Measurements from ENCODE around the gene KRT7. TPM values are rescaled to one million over a fixed set of nuclear protein-coding genes. Genes with fewer than 3 reads are reported as not detected.

Gene KRT7
- total and polyA plus RNA-seq, 2 experiments from 2014 or later = 11.0 to 17.4 TPM

DNA sequence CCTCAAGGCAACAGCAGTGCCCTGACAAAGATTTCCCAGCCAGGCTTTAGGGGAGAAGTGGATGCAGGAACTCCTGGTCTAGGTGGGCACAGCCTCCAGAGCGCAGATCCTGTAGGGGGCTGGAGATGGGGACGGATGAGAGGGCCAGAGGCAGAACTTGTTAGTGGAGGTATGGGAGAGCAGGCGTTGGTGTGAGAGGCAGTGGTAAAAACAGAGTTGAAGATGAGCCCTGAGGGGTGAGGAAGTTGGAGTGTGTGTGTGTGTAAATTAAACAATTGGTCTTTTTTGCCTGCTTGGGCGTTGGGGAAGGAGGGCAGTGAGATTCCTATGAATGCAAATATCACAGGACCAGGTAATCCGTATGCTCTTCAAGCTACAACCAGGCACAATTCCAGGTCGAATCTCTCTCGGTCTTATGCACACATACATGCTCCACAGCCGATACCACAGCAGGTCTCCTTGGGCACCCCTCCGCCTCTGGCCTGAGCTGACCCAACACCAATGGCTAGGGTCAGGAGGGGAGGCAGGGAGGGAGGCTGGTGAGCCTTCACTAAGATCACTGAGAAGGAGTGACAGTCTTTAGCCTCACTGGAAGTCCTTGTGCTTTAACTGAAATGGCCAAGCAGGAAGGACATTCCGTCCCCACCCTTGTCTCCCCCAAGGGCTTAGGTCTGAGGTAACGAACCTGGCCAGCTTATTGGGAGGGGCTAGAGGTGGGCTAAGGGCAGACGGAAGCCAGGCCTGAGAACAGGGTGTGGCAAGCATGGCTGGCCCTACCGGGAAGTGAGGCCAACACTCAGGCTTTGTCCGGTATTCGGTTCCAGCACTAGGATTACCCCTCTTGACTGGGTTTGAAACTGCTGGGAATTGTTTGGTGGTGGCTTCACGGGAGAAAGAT is 1.5 kb upstream of the KRT7 start:
- Histone ChIP-seq H3K9me3 (ENCODE audit: low read depth) (no peaks in the 10 kb centered on the region), H3K4me1 (ENCODE audit: insufficient read depth) (peaks cover 38% of the 10 kb centered on the region), H3K9me2 (ENCODE audit: insufficient read depth) (no peaks in the 10 kb centered on the region), H3F3A (ENCODE audit: insufficient read depth) (peaks cover 5% of the 10 kb centered on the region; the same call in 1 of the 2 replicates), H3K9ac (peak overlapping the region; percentile 69), H3K36me3 (ENCODE audit: low read depth) (no peaks in the 10 kb centered on the region), H3K27me3 (replicated peaks; ENCODE audit: insufficient read depth) (no peaks in the 10 kb centered on the region), H2AFZ (no peak overlapping the region), H3K4me3 (no peak overlapping the region), H3K4me2 (ENCODE audit: unreplicated experiment) (peak overlapping the region; percentile 57), H3K79me2 (ENCODE audit: insufficient read depth) (no peaks in the 10 kb centered on the region), H3K27ac (peak overlapping the region; percentile 89), H4K20me1 (ENCODE audit: insufficient read depth) (no peaks in the 10 kb centered on the region)
- WGBS, 2 experiments (ENCODE audit: low coverage in 1 of 2, low lambda C conversion rate in 2 of 2, missing lambda C conversion rate in 2 of 2) = 78 to 82% methylated on average over 16 of the region's 16 CpGs
- TF ChIP-seq EZH2phosphoT487 (IDR thresholded peaks at IDR 0.05; ENCODE audit: insufficient read depth, low read depth) (no peak), EZH2 (IDR thresholded peaks at IDR 0.05; ENCODE audit: insufficient read depth, poor library complexity, severe bottlenecking) (no peak)
- in situ Hi-C loops (cut with MboI) = no loop called here
- no peak for DNase-seq

DNA sequence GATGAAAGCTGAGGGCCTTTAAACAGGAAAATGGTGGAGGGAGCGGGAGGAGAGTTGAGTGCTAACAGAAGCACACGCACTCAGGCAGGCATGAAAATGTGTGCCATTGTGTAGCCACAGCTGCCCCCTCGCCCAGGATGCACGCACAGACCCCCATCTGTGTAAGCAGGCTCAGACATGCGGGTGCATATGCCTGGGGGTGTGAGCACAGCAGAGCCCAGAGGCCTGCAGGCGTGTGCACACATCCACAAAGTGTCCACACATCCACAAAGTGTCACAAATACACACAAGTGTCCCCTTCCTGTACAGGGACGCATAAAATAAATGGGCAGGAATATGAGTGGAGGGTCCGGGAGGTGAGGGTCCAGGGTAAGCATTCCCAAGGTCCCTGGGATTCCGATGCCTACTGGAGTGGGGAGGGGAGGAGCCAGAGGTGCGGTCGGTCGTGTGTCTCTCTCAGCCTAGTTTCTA is 805 bp upstream of the KRT7 start:
- H2AFZ ChIP-seq = 0 out of 2 replicates have a peak overlapping the region, but pooled peaks have one; percentile 27
- no peak for TF ChIP-seq EZH2 (IDR thresholded peaks at IDR 0.05; ENCODE audit: insufficient read depth, poor library complexity, severe bottlenecking)
- TF ChIP-seq EZH2phosphoT487 (IDR thresholded peaks at IDR 0.05; ENCODE audit: insufficient read depth, low read depth) = no peak
- H3K9me2 ChIP-seq (ENCODE audit: insufficient read depth) = no peaks in the 10 kb centered on the region
- no peaks in the 10 kb centered on the region for H3K27me3 ChIP-seq (replicated peaks; ENCODE audit: insufficient read depth)
- no peaks in the 10 kb centered on the region for H3K79me2 ChIP-seq (ENCODE audit: insufficient read depth)
- in situ Hi-C loops (cut with MboI) = no loop called here
- peaks cover 5% of the 10 kb centered on the region; the same call in 1 of the 2 replicates for H3F3A ChIP-seq (ENCODE audit: insufficient read depth)
- 78 to 79% methylated on average over 11 to 12 of the region's 12 CpGs for WGBS, 2 experiments (ENCODE audit: low coverage in 1 of 2, low lambda C conversion rate in 2 of 2, missing lambda C conversion rate in 2 of 2)
- peaks cover 38% of the 10 kb centered on the region for H3K4me1 ChIP-seq (ENCODE audit: insufficient read depth)
- H3K9ac ChIP-seq = no peak overlapping the region
- no peaks in the 10 kb centered on the region for H3K9me3 ChIP-seq (ENCODE audit: low read depth)
- no peak overlapping the region for H3K4me2 ChIP-seq (ENCODE audit: unreplicated experiment)
- no peak overlapping the region for H3K27ac ChIP-seq
- DNase-seq = no peak
- no peak overlapping the region for H3K4me3 ChIP-seq
- no peaks in the 10 kb centered on the region for H3K36me3 ChIP-seq (ENCODE audit: low read depth)
- no peaks in the 10 kb centered on the region for H4K20me1 ChIP-seq (ENCODE audit: insufficient read depth)

DNA sequence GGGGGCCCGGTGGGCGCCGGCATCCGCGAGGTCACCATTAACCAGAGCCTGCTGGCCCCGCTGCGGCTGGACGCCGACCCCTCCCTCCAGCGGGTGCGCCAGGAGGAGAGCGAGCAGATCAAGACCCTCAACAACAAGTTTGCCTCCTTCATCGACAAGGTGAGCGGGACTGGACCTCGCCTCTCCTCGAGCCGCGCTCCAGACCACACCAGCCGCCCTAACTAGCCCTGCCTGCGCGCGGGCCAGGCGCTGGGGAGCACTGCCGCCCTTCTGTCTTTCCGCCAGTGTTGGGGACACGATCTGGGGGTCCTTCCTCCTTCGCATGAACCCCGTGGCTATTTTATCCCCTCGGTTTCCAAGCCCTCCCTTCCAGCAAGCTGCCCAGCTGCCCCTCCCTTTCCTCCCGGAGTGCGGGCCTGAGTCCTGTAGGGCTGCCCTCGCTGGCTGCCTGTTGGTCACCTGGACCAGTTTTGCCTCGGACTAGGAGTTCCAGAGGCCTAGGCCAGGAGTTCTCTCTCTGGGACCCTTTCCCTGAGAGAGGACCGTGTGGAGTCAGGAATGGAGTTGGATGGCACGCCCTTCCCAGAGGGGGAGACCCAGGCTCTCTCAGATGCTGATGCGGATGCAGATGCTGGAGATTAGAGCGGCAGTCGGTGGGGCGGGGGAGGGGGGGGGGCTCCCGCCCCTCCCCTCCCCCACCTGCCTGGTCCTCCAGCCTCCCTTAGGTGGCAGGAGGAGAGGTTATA is 592 bp downstream of the KRT7 start:
- H2AFZ ChIP-seq = no peak overlapping the region
- in situ Hi-C loops (cut with MboI) = no loop called here
- H3K4me1 ChIP-seq (ENCODE audit: insufficient read depth) = peaks cover 38% of the 10 kb centered on the region
- no peak overlapping the region for H3K9ac ChIP-seq
- H3K4me3 ChIP-seq = no peak overlapping the region
- 66 to 69% methylated on average over 32 to 33 of the region's 40 CpGs for WGBS, 2 experiments (ENCODE audit: low coverage in 1 of 2, low lambda C conversion rate in 2 of 2, missing lambda C conversion rate in 2 of 2)
- no peak for DNase-seq
- H3K36me3 ChIP-seq (ENCODE audit: low read depth) = no peaks in the 10 kb centered on the region
- H3K27ac ChIP-seq = no peak overlapping the region
- no peaks in the 10 kb centered on the region for H3K27me3 ChIP-seq (replicated peaks; ENCODE audit: insufficient read depth)
- no peaks in the 10 kb centered on the region for H4K20me1 ChIP-seq (ENCODE audit: insufficient read depth)
- H3F3A ChIP-seq (ENCODE audit: insufficient read depth) = peaks cover 5% of the 10 kb centered on the region; the same call in 1 of the 2 replicates
- H3K79me2 ChIP-seq (ENCODE audit: insufficient read depth) = no peaks in the 10 kb centered on the region
- H3K9me2 ChIP-seq (ENCODE audit: insufficient read depth) = no peaks in the 10 kb centered on the region
- no peaks in the 10 kb centered on the region for H3K9me3 ChIP-seq (ENCODE audit: low read depth)
- no peak overlapping the region for H3K4me2 ChIP-seq (ENCODE audit: unreplicated experiment)
- TF ChIP-seq EZH2 (IDR thresholded peaks at IDR 0.05; ENCODE audit: insufficient read depth, poor library complexity, severe bottlenecking) = no peak
- TF ChIP-seq EZH2phosphoT487 (IDR thresholded peaks at IDR 0.05; ENCODE audit: insufficient read depth, low read depth) = no peak

DNA sequence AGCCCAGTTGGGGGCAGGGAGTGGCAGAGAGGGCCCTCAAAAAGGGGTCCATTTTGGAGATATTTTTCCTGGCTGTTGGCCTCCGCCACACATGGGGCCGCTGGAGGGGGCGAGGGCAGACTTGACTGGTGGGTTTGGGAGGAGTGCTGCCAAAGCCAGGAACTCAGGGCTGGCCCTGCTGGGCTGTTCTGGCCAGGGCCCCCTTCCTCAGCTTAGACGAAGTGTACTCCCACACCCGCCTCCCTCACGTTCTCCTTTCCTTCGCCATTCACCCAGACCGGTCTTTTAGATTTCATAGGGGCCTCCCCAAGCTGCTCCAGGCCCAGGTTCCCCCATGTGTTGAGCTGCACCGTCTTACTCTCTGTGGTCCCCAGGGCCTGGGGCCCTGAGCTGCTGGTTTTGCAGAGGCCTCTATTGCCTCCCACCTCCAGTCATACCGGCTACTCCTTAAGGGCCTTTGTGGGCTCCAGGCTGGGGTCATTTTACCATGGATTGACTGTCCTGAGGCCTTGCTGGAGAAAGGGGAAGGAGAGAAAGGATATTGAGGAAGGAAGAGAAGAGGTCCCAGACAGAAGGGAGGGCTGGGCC is 1.3 kb downstream of the KRT7 start:
- no peak overlapping the region for H2AFZ ChIP-seq
- no peaks in the 10 kb centered on the region for H3K9me2 ChIP-seq (ENCODE audit: insufficient read depth)
- H3K27me3 ChIP-seq (replicated peaks; ENCODE audit: insufficient read depth) = no peaks in the 10 kb centered on the region
- peaks cover 5% of the 10 kb centered on the region; the same call in 1 of the 2 replicates for H3F3A ChIP-seq (ENCODE audit: insufficient read depth)
- no peak for DNase-seq
- H3K4me1 ChIP-seq (ENCODE audit: insufficient read depth) = peaks cover 37% of the 10 kb centered on the region
- no peaks in the 10 kb centered on the region for H3K36me3 ChIP-seq (ENCODE audit: low read depth)
- no peaks in the 10 kb centered on the region for H3K79me2 ChIP-seq (ENCODE audit: insufficient read depth)
- no peak overlapping the region for H3K4me3 ChIP-seq
- no peaks in the 10 kb centered on the region for H3K9me3 ChIP-seq (ENCODE audit: low read depth)
- H4K20me1 ChIP-seq (ENCODE audit: insufficient read depth) = no peaks in the 10 kb centered on the region
- H3K4me2 ChIP-seq (ENCODE audit: unreplicated experiment) = no peak overlapping the region
- H3K27ac ChIP-seq = no peak overlapping the region
- no peak for TF ChIP-seq EZH2phosphoT487 (IDR thresholded peaks at IDR 0.05; ENCODE audit: insufficient read depth, low read depth)
- no peak for TF ChIP-seq EZH2 (IDR thresholded peaks at IDR 0.05; ENCODE audit: insufficient read depth, poor library complexity, severe bottlenecking)
- 96 to 97% methylated on average over 10 of the region's 10 CpGs for WGBS, 2 experiments (ENCODE audit: low coverage in 1 of 2, low lambda C conversion rate in 2 of 2, missing lambda C conversion rate in 2 of 2)
- H3K9ac ChIP-seq = no peak overlapping the region
- in situ Hi-C loops (cut with MboI) = no loop called here

Data from GM23248 (cell line).